Karpas-422 (cell line): ENCODE results near the gene PATE2. TPM values are rescaled to one million over a fixed set of nuclear protein-coding genes. Genes with fewer than 3 reads are reported as not detected.

Experiments
- DNase-seq: peaks from one replicate; pipeline ENCODE4 v3.0.0-alpha.2; 2015
- H2AFZ ChIP-seq: fragments of 200-600 bp; sonication (generic); 2 replicates; pipeline ENCODE4 v1.6.1; 2014; ENCODE audit warnings: antibody characterized with exemption, low read length, mixed read lengths
- H3K27ac ChIP-seq: fragments of 200-600 bp; sonication (generic); 2 replicates; pipeline ENCODE4 v1.5.1; 2014; ENCODE audit warnings: mild to moderate bottlenecking, low read length, moderate library complexity
- H3K27me3 ChIP-seq: fragments of 200-600 bp; sonication (generic); 2 replicates; pipeline ENCODE4 v1.6.1; 2014; ENCODE audit warnings: low read length, mixed read lengths
- H3K36me3 ChIP-seq: fragments of 200-600 bp; sonication (generic); 2 replicates; pipeline ENCODE4 v1.6.1; 2014; ENCODE audit warnings: low read length, mixed read lengths; ENCODE audit not compliant: insufficient read depth
- H3K4me1 ChIP-seq: fragments of 200-600 bp; sonication (generic); 2 replicates; pipeline ENCODE4 v1.6.1; 2014; ENCODE audit warnings: mild to moderate bottlenecking, low read length, mixed read lengths
- H3K4me2 ChIP-seq: fragments of 200-600 bp; sonication (generic); 2 replicates; pipeline ENCODE4 v1.6.1; 2014; ENCODE audit warnings: low read length, low read depth, mild to moderate bottlenecking; ENCODE audit not compliant: poor library complexity, severe bottlenecking
- H3K4me3 ChIP-seq: fragments of 200-600 bp; sonication (generic); 2 replicates; pipeline ENCODE4 v1.5.1; 2014; ENCODE audit warnings: mild to moderate bottlenecking, antibody characterized with exemption, low read length, mixed read lengths
- H3K79me2 ChIP-seq: fragments of 200-600 bp; sonication (generic); 2 replicates; pipeline ENCODE4 v1.6.1; 2014; ENCODE audit warnings: mild to moderate bottlenecking, low read length, mixed read lengths
- H3K9ac ChIP-seq: fragments of 200-600 bp; sonication (generic); 2 replicates; pipeline ENCODE4 v1.6.0; 2014; ENCODE audit warnings: low read length
- H3K9me2 ChIP-seq: fragments of 200-600 bp; sonication (generic), shearing (Covaris generic); replicated peaks from 2 replicates; pipeline ENCODE4 v1.6.0; 2014; ENCODE audit warnings: mild to moderate bottlenecking, low read length, moderate library complexity; ENCODE audit not compliant: insufficient read depth
- H3K9me3 ChIP-seq: fragments of 300-700, 200-600 bp; sonication (generic); 2 replicates; pipeline ENCODE4 v1.6.1; 2014; ENCODE audit warnings: low read length, mixed read lengths
- H4K20me1 ChIP-seq: fragments of 200-600 bp; sonication (generic); 2 replicates; pipeline ENCODE4 v1.6.1; 2014; ENCODE audit warnings: mild to moderate bottlenecking, antibody characterized with exemption, low read length, low read depth; ENCODE audit not compliant: insufficient read depth
- total RNA-seq: library from RNA; depleted of rRNA; stranded (reverse); fragments of >200 nt; shearing (Covaris generic); gene quantifications from 2 replicates; pipeline ENCODE4 v1.2.3, GENCODE V29; 2014; ENCODE audit warnings: low replicate concordance; rRNA removed

Gene PATE2
- total RNA-seq, result not detected in 2 replicates

- Histone ChIP-seq H3K4me3 (no peak within 1 kb of the TSS), H4K20me1 (no peaks in the 10 kb centered on the region), H3K27ac (no peak within 1 kb of the TSS), H3K27me3 (no peaks in the 10 kb centered on the region), H3K36me3 (no peaks in the 10 kb centered on the region), H3K9ac (no peak within 1 kb of the TSS), H3K9me2 (no peaks in the 10 kb centered on the region), H2AFZ (no peak within 1 kb of the TSS), H3K9me3 (no peaks in the 10 kb centered on the region), H3K4me2 (no peak within 1 kb of the TSS), H3K4me1 (no peaks in the 10 kb centered on the region), H3K79me2 (no peaks in the 10 kb centered on the region)
- no peak for DNase-seq
These were observed at the start of gene PATE2 for GRCh38 chr11:125778728-125779127. Gene PATE2, minus strand, starts transcription at chr11:125778828. Its CDS starts 55 bp downstream, at chr11:125778773.

GRCh38 chr11:125807909-125808308 is 29.3 kb upstream of the PATE2 start:
- Histone ChIP-seq H3K9me2 (no peaks in the 10 kb centered on the region), H3K79me2 (no peaks in the 10 kb centered on the region), H3K9ac (no peak overlapping the region), H3K4me3 (no peak overlapping the region), H3K27me3 (no peaks in the 10 kb centered on the region), H3K9me3 (no peaks in the 10 kb centered on the region), H3K4me1 (no peaks in the 10 kb centered on the region), H3K4me2 (no peak overlapping the region), H3K27ac (no peak overlapping the region), H4K20me1 (no peaks in the 10 kb centered on the region), H3K36me3 (no peaks in the 10 kb centered on the region), H2AFZ (no peak overlapping the region)
- no peak for DNase-seq

GRCh38 chr11:125802387-125802786 is 23.8 kb upstream of the PATE2 start:
- H2AFZ ChIP-seq, result no peak overlapping the region
- H3K4me1 ChIP-seq, result no peaks in the 10 kb centered on the region
- DNase-seq, result no peak
- H3K36me3 ChIP-seq, result no peaks in the 10 kb centered on the region
- H3K4me2 ChIP-seq, result no peak overlapping the region
- no peak overlapping the region for H3K9ac ChIP-seq
- no peaks in the 10 kb centered on the region for H3K27me3 ChIP-seq
- H3K27ac ChIP-seq, result no peak overlapping the region
- H3K79me2 ChIP-seq, result no peaks in the 10 kb centered on the region
- H3K9me3 ChIP-seq, result no peaks in the 10 kb centered on the region
- no peaks in the 10 kb centered on the region for H3K9me2 ChIP-seq
- H3K4me3 ChIP-seq, result no peak overlapping the region
- no peaks in the 10 kb centered on the region for H4K20me1 ChIP-seq

GRCh38 chr11:125799808-125800207 is 21.2 kb upstream of the PATE2 start:
- no peak overlapping the region for H3K27ac ChIP-seq
- DNase-seq, result no peak
- no peak overlapping the region for H3K9ac ChIP-seq
- H3K9me2 ChIP-seq, result no peaks in the 10 kb centered on the region
- no peaks in the 10 kb centered on the region for H4K20me1 ChIP-seq
- no peak overlapping the region for H2AFZ ChIP-seq
- no peaks in the 10 kb centered on the region for H3K36me3 ChIP-seq
- H3K79me2 ChIP-seq, result no peaks in the 10 kb centered on the region
- no peaks in the 10 kb centered on the region for H3K4me1 ChIP-seq
- no peaks in the 10 kb centered on the region for H3K27me3 ChIP-seq
- H3K9me3 ChIP-seq, result no peaks in the 10 kb centered on the region
- H3K4me3 ChIP-seq, result no peak overlapping the region
- no peak overlapping the region for H3K4me2 ChIP-seq

- Histone ChIP-seq H3K9ac (no peak overlapping the region), H3K79me2 (no peaks in the 10 kb centered on the region), H3K4me3 (no peak overlapping the region), H3K36me3 (no peaks in the 10 kb centered on the region), H4K20me1 (no peaks in the 10 kb centered on the region), H2AFZ (no peak overlapping the region), H3K9me2 (no peaks in the 10 kb centered on the region), H3K27ac (no peak overlapping the region), H3K9me3 (no peaks in the 10 kb centered on the region), H3K4me2 (no peak overlapping the region), H3K4me1 (no peaks in the 10 kb centered on the region), H3K27me3 (no peaks in the 10 kb centered on the region)
- DNase-seq, result no peak
These were observed 19.0 kb upstream of the PATE2 start for GRCh38 chr11:125797641-125798040.

- Histone ChIP-seq H3K9ac (no peak overlapping the region), H3K4me2 (no peak overlapping the region), H3K36me3 (no peaks in the 10 kb centered on the region), H3K27ac (no peak overlapping the region), H3K9me3 (no peaks in the 10 kb centered on the region), H3K4me3 (no peak overlapping the region), H2AFZ (no peak overlapping the region), H4K20me1 (no peaks in the 10 kb centered on the region), H3K4me1 (no peaks in the 10 kb centered on the region), H3K79me2 (no peaks in the 10 kb centered on the region), H3K27me3 (no peaks in the 10 kb centered on the region), H3K9me2 (no peaks in the 10 kb centered on the region)
- DNase-seq, result no peak
These were observed 12.2 kb upstream of the PATE2 start for GRCh38 chr11:125790825-125791224.

GRCh38 chr11:125787827-125788226 is 9.2 kb upstream of the PATE2 start, which contains the start of gene PATE3:
Gene PATE3, plus strand, starts transcription at chr11:125788127. Its CDS starts 25 bp downstream, at chr11:125788152.
- Histone ChIP-seq H3K27me3 (no peaks in the 10 kb centered on the region), H3K36me3 (no peaks in the 10 kb centered on the region), H3K4me3 (no peak within 1 kb of the TSS), H3K4me2 (no peak within 1 kb of the TSS), H3K4me1 (no peaks in the 10 kb centered on the region), H3K27ac (no peak within 1 kb of the TSS), H3K9ac (no peak within 1 kb of the TSS), H2AFZ (no peak within 1 kb of the TSS), H3K9me2 (no peaks in the 10 kb centered on the region), H3K79me2 (no peaks in the 10 kb centered on the region), H3K9me3 (no peaks in the 10 kb centered on the region), H4K20me1 (no peaks in the 10 kb centered on the region)
- DNase-seq, result no peak

GRCh38 chr11:125784678-125785077 is 6.0 kb upstream of the PATE2 start:
- no peaks in the 10 kb centered on the region for H3K4me1 ChIP-seq
- no peaks in the 10 kb centered on the region for H3K9me3 ChIP-seq
- H3K79me2 ChIP-seq, result no peaks in the 10 kb centered on the region
- no peak overlapping the region for H3K4me3 ChIP-seq
- no peaks in the 10 kb centered on the region for H4K20me1 ChIP-seq
- H3K4me2 ChIP-seq, result no peak overlapping the region
- H3K36me3 ChIP-seq, result no peaks in the 10 kb centered on the region
- H3K27me3 ChIP-seq, result no peaks in the 10 kb centered on the region
- no peaks in the 10 kb centered on the region for H3K9me2 ChIP-seq
- DNase-seq, result no peak
- no peak overlapping the region for H3K9ac ChIP-seq
- H2AFZ ChIP-seq, result no peak overlapping the region
- H3K27ac ChIP-seq, result no peak overlapping the region

GRCh38 chr11:125777309-125777708 is 1.3 kb downstream of the PATE2 start:
- Histone ChIP-seq H3K4me2 (no peak overlapping the region), H3K4me1 (peaks cover 6% of the 10 kb centered on the region), H3K27ac (no peak overlapping the region), H3K36me3 (no peaks in the 10 kb centered on the region), H3K79me2 (no peaks in the 10 kb centered on the region), H3K27me3 (no peaks in the 10 kb centered on the region), H4K20me1 (no peaks in the 10 kb centered on the region), H3K9me3 (no peaks in the 10 kb centered on the region), H2AFZ (no peak overlapping the region), H3K4me3 (no peak overlapping the region), H3K9ac (no peak overlapping the region), H3K9me2 (no peaks in the 10 kb centered on the region)
- DNase-seq, result no peak
